ENCODE measurements around the gene DBNDD1. TPM values are rescaled to one million over a fixed set of nuclear protein-coding genes. Genes with fewer than 3 reads are reported as not detected.

DBNDD1 gene
- total RNA-seq, 1 donor from 2014 or later, result 11.6 TPM

GRCh38 chr16:89994389-89994720 lies 24.9 kb downstream of the DBNDD1 start:
- Mint-ChIP-seq H3K36me3 (peaks cover 25% of the 10 kb centered on the region), H3K4me1 (ENCODE audit: unreplicated experiment) (peaks cover 9% of the 10 kb centered on the region), H3K9me3 (no peaks in the 10 kb centered on the region), H3K27ac (peak overlapping the region; percentile 98), H3K4me3 (no peak overlapping the region), H3K27me3 (peaks cover 3% of the 10 kb centered on the region)
- DNase-seq (ENCODE audit: extremely low spot score, unreplicated experiment), result no peak
- TF ChIP-seq, protein P1, sequence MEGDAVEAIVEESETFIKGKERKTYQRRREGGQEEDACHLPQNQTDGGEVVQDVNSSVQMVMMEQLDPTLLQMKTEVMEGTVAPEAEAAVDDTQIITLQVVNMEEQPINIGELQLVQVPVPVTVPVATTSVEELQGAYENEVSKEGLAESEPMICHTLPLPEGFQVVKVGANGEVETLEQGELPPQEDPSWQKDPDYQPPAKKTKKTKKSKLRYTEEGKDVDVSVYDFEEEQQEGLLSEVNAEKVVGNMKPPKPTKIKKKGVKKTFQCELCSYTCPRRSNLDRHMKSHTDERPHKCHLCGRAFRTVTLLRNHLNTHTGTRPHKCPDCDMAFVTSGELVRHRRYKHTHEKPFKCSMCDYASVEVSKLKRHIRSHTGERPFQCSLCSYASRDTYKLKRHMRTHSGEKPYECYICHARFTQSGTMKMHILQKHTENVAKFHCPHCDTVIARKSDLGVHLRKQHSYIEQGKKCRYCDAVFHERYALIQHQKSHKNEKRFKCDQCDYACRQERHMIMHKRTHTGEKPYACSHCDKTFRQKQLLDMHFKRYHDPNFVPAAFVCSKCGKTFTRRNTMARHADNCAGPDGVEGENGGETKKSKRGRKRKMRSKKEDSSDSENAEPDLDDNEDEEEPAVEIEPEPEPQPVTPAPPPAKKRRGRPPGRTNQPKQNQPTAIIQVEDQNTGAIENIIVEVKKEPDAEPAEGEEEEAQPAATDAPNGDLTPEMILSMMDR (conservative IDR thresholded peaks at IDR 0.05), result no peak

DNA sequence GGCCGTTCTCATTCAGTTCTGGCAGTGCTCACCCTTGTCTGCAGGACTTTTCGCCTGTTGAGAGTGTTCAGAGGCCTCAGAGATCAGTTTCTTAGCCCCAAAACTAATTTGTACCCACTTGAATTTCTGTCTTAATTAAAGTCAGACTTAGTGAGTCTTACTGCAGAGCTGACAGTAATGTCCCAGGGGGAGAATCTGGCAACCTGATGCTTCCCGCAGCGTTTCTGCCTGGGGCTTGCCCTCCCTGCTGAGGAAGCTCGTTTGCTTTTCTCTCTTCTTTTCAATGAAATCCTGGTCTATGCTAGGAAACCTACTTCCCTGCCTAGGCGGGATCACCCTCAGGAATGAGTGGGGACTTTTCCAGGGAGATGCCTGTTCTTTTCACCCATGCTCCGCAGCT lies 25.3 kb downstream of the DBNDD1 start:
- no peak for DNase-seq (ENCODE audit: extremely low spot score, unreplicated experiment)
- Mint-ChIP-seq H3K27me3 (peaks cover 3% of the 10 kb centered on the region), H3K4me1 (ENCODE audit: unreplicated experiment) (peaks cover 9% of the 10 kb centered on the region), H3K36me3 (peaks cover 25% of the 10 kb centered on the region), H3K4me3 (no peak overlapping the region), H3K9me3 (no peaks in the 10 kb centered on the region), H3K27ac (peak overlapping the region; percentile 98)
- TF ChIP-seq, protein P1 (conservative IDR thresholded peaks at IDR 0.05), result no peak

DNA sequence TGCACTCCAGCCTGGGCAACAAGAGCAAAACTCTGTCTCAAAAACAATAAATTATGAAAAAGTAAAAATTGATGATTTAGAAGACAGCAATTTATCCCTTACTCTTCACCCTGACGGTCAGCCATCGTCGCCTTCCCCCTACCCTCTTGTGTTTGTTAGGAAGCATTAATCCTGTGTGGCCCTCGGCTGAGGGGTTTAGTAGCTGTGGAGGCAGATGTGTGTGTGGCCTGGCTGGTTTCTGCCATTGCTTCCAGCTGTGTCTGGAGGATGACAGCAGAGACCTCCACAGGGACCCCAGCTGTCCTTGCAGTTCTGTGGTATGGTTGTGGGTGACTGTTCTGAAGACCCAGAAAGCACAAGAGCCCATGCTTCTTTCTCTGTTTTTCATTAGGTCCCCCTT lies 25.9 kb downstream of the DBNDD1 start:
- no peak overlapping the region for H3K27ac Mint-ChIP-seq
- no peak for DNase-seq (ENCODE audit: extremely low spot score, unreplicated experiment)
- TF ChIP-seq, protein P1 (conservative IDR thresholded peaks at IDR 0.05), result no peak
- H3K4me3 Mint-ChIP-seq, result no peak overlapping the region
- H3K4me1 Mint-ChIP-seq (ENCODE audit: unreplicated experiment), result peaks cover 9% of the 10 kb centered on the region
- H3K36me3 Mint-ChIP-seq, result peaks cover 22% of the 10 kb centered on the region
- H3K27me3 Mint-ChIP-seq, result peaks cover 3% of the 10 kb centered on the region
- no peaks in the 10 kb centered on the region for H3K9me3 Mint-ChIP-seq

- TF ChIP-seq, protein P1 (conservative IDR thresholded peaks at IDR 0.05), result no peak
- Mint-ChIP-seq H3K36me3 (peaks cover 23% of the 10 kb centered on the region), H3K4me3 (no peak overlapping the region), H3K4me1 (ENCODE audit: unreplicated experiment) (peaks cover 9% of the 10 kb centered on the region), H3K27ac (no peak overlapping the region), H3K9me3 (no peaks in the 10 kb centered on the region), H3K27me3 (peaks cover 3% of the 10 kb centered on the region)
- no peak for DNase-seq (ENCODE audit: extremely low spot score, unreplicated experiment)
Measured at GRCh38 chr16:89990799-89991198, 28.5 kb downstream of the DBNDD1 start.

DNA sequence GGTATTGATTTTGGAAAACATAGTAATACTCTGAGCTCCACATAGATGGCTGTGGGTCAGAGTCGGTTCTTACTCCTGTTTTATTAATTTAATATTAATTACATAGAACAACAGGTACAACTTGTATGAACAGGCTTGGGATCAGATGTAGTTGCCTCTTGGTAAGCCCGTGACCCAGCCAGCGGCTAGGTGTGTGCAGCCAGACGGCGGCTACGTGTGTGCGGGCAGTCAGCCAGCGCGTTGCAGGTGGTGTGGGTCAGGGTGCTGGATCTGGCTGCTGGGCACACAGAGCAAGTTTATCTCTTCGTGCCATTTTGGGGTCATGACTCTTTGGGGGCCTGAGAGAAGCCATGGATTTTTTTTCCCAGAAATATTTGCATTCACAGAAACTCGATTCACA lies 30.3 kb downstream of the DBNDD1 start:
- DNase-seq (ENCODE audit: extremely low spot score, unreplicated experiment), result no peak
- Mint-ChIP-seq H3K4me3 (no peak overlapping the region), H3K4me1 (ENCODE audit: unreplicated experiment) (peaks cover 2% of the 10 kb centered on the region), H3K36me3 (peaks cover 19% of the 10 kb centered on the region), H3K9me3 (no peaks in the 10 kb centered on the region), H3K27ac (no peak overlapping the region), H3K27me3 (no peaks in the 10 kb centered on the region)
- TF ChIP-seq, protein P1 (conservative IDR thresholded peaks at IDR 0.05), result no peak

- TF ChIP-seq, protein P1 (conservative IDR thresholded peaks at IDR 0.05), result no peak
- Mint-ChIP-seq H3K4me3 (no peak overlapping the region), H3K36me3 (peaks cover 24% of the 10 kb centered on the region), H3K27ac (no peak overlapping the region), H3K9me3 (no peaks in the 10 kb centered on the region), H3K4me1 (ENCODE audit: unreplicated experiment) (no peaks in the 10 kb centered on the region), H3K27me3 (no peaks in the 10 kb centered on the region)
- no peak for DNase-seq (ENCODE audit: extremely low spot score, unreplicated experiment)
Measured at GRCh38 chr16:89987169-89987568, 32.1 kb downstream of the DBNDD1 start.

Measured in type B pancreatic cell (in vitro differentiated cells).